ENCODE results near the gene TRAFD1.

The TRAFD1 gene

GRCh38 chr12:112115259-112116045, 9.9 kb upstream of the TRAFD1 start:
- no peak for DNase-seq (ENCODE audit: low spot score)

- no peak for DNase-seq (ENCODE audit: low spot score)
Measured at GRCh38 chr12:112116232-112117060, 8.9 kb upstream of the TRAFD1 start.

- DNase-seq (ENCODE audit: low spot score): no peak
Measured at GRCh38 chr12:112117685-112118084, 7.7 kb upstream of the TRAFD1 start.

- peak; percentile 55 for DNase-seq (ENCODE audit: low spot score)
Measured at GRCh38 chr12:112121780-112122565, 3.4 kb upstream of the TRAFD1 start.

- DNase-seq (ENCODE audit: low spot score): peak; percentile 72
Measured at GRCh38 chr12:112122823-112123690, 2.3 kb upstream of the TRAFD1 start.

GRCh38 chr12:112124918-112125249, 476 bp upstream of the TRAFD1 start:
- no peak for DNase-seq (ENCODE audit: low spot score)

GRCh38 chr12:112126000-112126438, 659 bp downstream of the TRAFD1 start:
- DNase-seq (ENCODE audit: low spot score): no peak

- DNase-seq (ENCODE audit: low spot score): no peak
Measured at GRCh38 chr12:112126911-112127310, 1.6 kb downstream of the TRAFD1 start.

- DNase-seq (ENCODE audit: low spot score): no peak
Measured at GRCh38 chr12:112130441-112130998, 5.2 kb downstream of the TRAFD1 start.

- DNase-seq (ENCODE audit: low spot score): no peak
Measured at GRCh38 chr12:112131686-112132085, 6.3 kb downstream of the TRAFD1 start.

- no peak for DNase-seq (ENCODE audit: low spot score)
Measured at GRCh38 chr12:112133418-112133817, 8.1 kb downstream of the TRAFD1 start.

- DNase-seq (ENCODE audit: low spot score): no peak
Measured at GRCh38 chr12:112134731-112135130, 9.4 kb downstream of the TRAFD1 start.

GRCh38 chr12:112140728-112141127, 15.4 kb downstream of the TRAFD1 start:
- DNase-seq (ENCODE audit: low spot score): no peak

GRCh38 chr12:112146123-112146522, 20.8 kb downstream of the TRAFD1 start:
- no peak for DNase-seq (ENCODE audit: low spot score)

- DNase-seq (ENCODE audit: low spot score): no peak
Measured at GRCh38 chr12:112148031-112148513, 22.7 kb downstream of the TRAFD1 start.

GRCh38 chr12:112149596-112149995, 24.2 kb downstream of the TRAFD1 start:
- no peak for DNase-seq (ENCODE audit: low spot score)

- no peak for DNase-seq (ENCODE audit: low spot score)
Measured at GRCh38 chr12:112151766-112152541, 26.6 kb downstream of the TRAFD1 start.

- DNase-seq (ENCODE audit: low spot score): no peak
Measured at GRCh38 chr12:112153181-112153892, 28.0 kb downstream of the TRAFD1 start.

- DNase-seq (ENCODE audit: low spot score): no peak
Measured at GRCh38 chr12:112153893-112154219, 28.5 kb downstream of the TRAFD1 start.

All from AG08396 (cell line).